Activated CD8-positive, alpha-beta memory T cell treated with anti-CD3 and anti-CD28 coated beads, Interleukin-2, amount 50 U/mL, for 24 hours (primary cell): ENCODE data around the gene FADS3.

Experiments
- DNase-seq: peaks from one replicate; pipeline ENCODE4 v3.0.0-alpha.2; 2020; ENCODE audit errors: extremely low read depth

The FADS3 gene

GRCh38 chr11:61891331-61892084, at the start of gene FADS3:
Gene FADS3 (minus strand): TSS chr11:61891545. CDS start chr11:61891381, 164 bp downstream.
- DNase-seq: no peak

GRCh38 chr11:61940466-61940865, 49.1 kb upstream of the FADS3 start:
- no peak for DNase-seq

- DNase-seq: no peak
These were observed 44.5 kb upstream of the FADS3 start for GRCh38 chr11:61935861-61936260.

- DNase-seq: no peak
These were observed 39.6 kb upstream of the FADS3 start for GRCh38 chr11:61930933-61931332.

- DNase-seq: no peak
These were observed 37.3 kb upstream of the FADS3 start for GRCh38 chr11:61928606-61929005.

- no peak for DNase-seq
These were observed 36.2 kb upstream of the FADS3 start for GRCh38 chr11:61927501-61927900.

GRCh38 chr11:61926235-61926634, 34.9 kb upstream of the FADS3 start:
- DNase-seq: no peak

- DNase-seq: no peak
These were observed 34.4 kb upstream of the FADS3 start for GRCh38 chr11:61925736-61926135.

- DNase-seq: no peak
These were observed 32.7 kb upstream of the FADS3 start for GRCh38 chr11:61924064-61924455.

- DNase-seq: no peak
These were observed 32.1 kb upstream of the FADS3 start for GRCh38 chr11:61923166-61924063.

- DNase-seq: no peak
These were observed 31.2 kb upstream of the FADS3 start for GRCh38 chr11:61922539-61922938.

- no peak for DNase-seq
These were observed 30.1 kb upstream of the FADS3 start for GRCh38 chr11:61921446-61921845.

GRCh38 chr11:61919705-61920631, 28.6 kb upstream of the FADS3 start:
- no peak for DNase-seq

GRCh38 chr11:61918938-61919704, 27.8 kb upstream of the FADS3 start:
- DNase-seq: no peak

GRCh38 chr11:61918251-61918937, 27.0 kb upstream of the FADS3 start:
- no peak for DNase-seq

GRCh38 chr11:61917334-61918109, 26.2 kb upstream of the FADS3 start, which contains the start of gene RAB3IL1:
Gene RAB3IL1 (minus strand): TSS chr11:61917566. CDS start chr11:61917367, 199 bp downstream.
- DNase-seq: no peak

- no peak for DNase-seq
These were observed 25.5 kb upstream of the FADS3 start for GRCh38 chr11:61916737-61917333.

GRCh38 chr11:61914471-61915171, 23.3 kb upstream of the FADS3 start:
- no peak for DNase-seq
